IMR-90 (cell line): ENCODE measurements around the gene SNRK. TPM values are rescaled to one million over a fixed set of nuclear protein-coding genes. Genes with fewer than 3 reads are reported as not detected.

ENCODE experiments used
- ATAC-seq: fragments of 200-7000 bp; cut with Tn5 transposase; 2 replicates; pipeline ENCODE4 v1.9.1; 2020; ENCODE audit warnings: low read depth, mild to moderate bottlenecking, moderate library complexity
- BruUV-seq: library from RNA; stranded (reverse); fragments of 400-500 nt; replicated peaks from 2 replicates; lab custom pipeline; 2021; lab: Mats Ljungman, UMichigan
- CTCF ChIA-PET: fragments of 300-600 bp; formaldehyde crosslinking; extraction: SDS; loops from one replicate; lab custom pipeline; 2021; ENCODE audit warnings: antibody characterized with exemption; lab: Yijun Ruan, JAX
- POLR2A ChIA-PET: fragments of 300-600 bp; sonication (Branson Sonifier 250); formaldehyde crosslinking; loops from one replicate; lab custom pipeline; 2022; ENCODE audit warnings: antibody characterized with exemption; ENCODE audit not compliant: unreplicated experiment; lab: Charles Lee
- DNase-seq: peaks from one replicate; pipeline ENCODE4 v3.0.0; 2013
- H2AFZ ChIP-seq: replicated peaks from 2 replicates; pipeline ENCODE3; 2013; ENCODE audit warnings: low read length, mild to moderate bottlenecking; ENCODE audit not compliant: poor library complexity
- H2AK5ac ChIP-seq: 2 replicates; pipeline ENCODE4 v1.6.1; 2013; ENCODE audit warnings: low read depth, low read length, inconsistent platforms
- H2AK9ac ChIP-seq: replicated peaks from 2 replicates; pipeline ENCODE3; 2013; ENCODE audit warnings: mild to moderate bottlenecking, low read depth, low read length, moderate library complexity; ENCODE audit not compliant: poor library complexity
- H2BK120ac ChIP-seq: 2 replicates; pipeline ENCODE4 v1.6.1; 2013; ENCODE audit warnings: low read depth, low read length, inconsistent platforms
- H2BK15ac ChIP-seq: 3 replicates; pipeline ENCODE4 v1.6.1; 2013; ENCODE audit warnings: low read depth, low read length, inconsistent platforms
- H2BK20ac ChIP-seq: 2 replicates; pipeline ENCODE4 v1.6.1; 2013; ENCODE audit warnings: low read depth, mild to moderate bottlenecking, inconsistent platforms, low read length, moderate library complexity
- H2BK5ac ChIP-seq: 2 replicates; pipeline ENCODE4 v1.6.1; 2013; ENCODE audit warnings: mild to moderate bottlenecking, low read depth, low read length, inconsistent platforms; ENCODE audit not compliant: poor library complexity, severe bottlenecking
- H3K14ac ChIP-seq: replicated peaks from 2 replicates; pipeline ENCODE4 v1.6.1; 2013; ENCODE audit warnings: low read depth, low read length, inconsistent platforms
- H3K18ac ChIP-seq: 2 replicates; pipeline ENCODE4 v1.6.1; 2013; ENCODE audit warnings: low read depth, low read length, control low read depth
- H3K23ac ChIP-seq: 2 replicates; pipeline ENCODE4 v1.6.1; 2013; ENCODE audit warnings: low read depth, low read length, inconsistent platforms
- H3K27ac ChIP-seq: 2 replicates; pipeline ENCODE4 v1.5.1; 2013; ENCODE audit warnings: mild to moderate bottlenecking, control low read depth, low read length; ENCODE audit not compliant: insufficient read depth
- H3K27me3 ChIP-seq: 2 replicates; pipeline ENCODE4 v1.6.1; 2013; ENCODE audit warnings: low read length; ENCODE audit not compliant: control insufficient read depth, insufficient read depth
- H3K36me3 ChIP-seq: 2 replicates; pipeline ENCODE4 v1.6.1; 2013; ENCODE audit warnings: low read length, mixed read lengths; ENCODE audit not compliant: control insufficient read depth, insufficient read depth
- H3K4ac ChIP-seq: 2 replicates; pipeline ENCODE4 v1.6.1; 2013; ENCODE audit warnings: low read depth, low read length, inconsistent platforms
- H3K4me1 ChIP-seq: 2 replicates; pipeline ENCODE4 v1.6.1; 2013; ENCODE audit warnings: low read length, mixed read lengths; ENCODE audit not compliant: control insufficient read depth, insufficient read depth
- H3K4me2 ChIP-seq: 2 replicates; pipeline ENCODE4 v1.6.1; 2013; ENCODE audit warnings: low read depth, mild to moderate bottlenecking, control low read depth, low read length, moderate library complexity
- H3K4me3 ChIP-seq: 2 replicates; pipeline ENCODE4 v1.5.1; 2013; ENCODE audit warnings: low read depth, mild to moderate bottlenecking, control low read depth, low read length, moderate library complexity; ENCODE audit not compliant: insufficient read depth
- H3K56ac ChIP-seq: 2 replicates; pipeline ENCODE4 v1.6.1; 2013; ENCODE audit warnings: low read length, inconsistent platforms; ENCODE audit not compliant: insufficient read depth; ENCODE audit errors: extremely low read depth
- H3K79me1 ChIP-seq, 2 experiments: 2 replicates each; pipeline ENCODE4 v1.6.1; 2013; ENCODE audit warnings: low read length in 2 of 2, inconsistent platforms in 1 of 2, low read depth in 1 of 2
- H3K9ac ChIP-seq: 2 replicates; pipeline ENCODE4 v1.6.1; 2013; ENCODE audit warnings: low read depth, low read length, control low read depth
- H3K9me1 ChIP-seq: 2 replicates; pipeline ENCODE4 v1.6.1; 2013; ENCODE audit warnings: low read length, inconsistent platforms; ENCODE audit not compliant: insufficient read depth
- H3K9me3 ChIP-seq: 2 replicates; pipeline ENCODE4 v1.6.1; 2013; ENCODE audit warnings: low read length; ENCODE audit not compliant: control insufficient read depth, insufficient read depth
- H4K20me1 ChIP-seq: 2 replicates; pipeline ENCODE4 v1.6.1; 2013; ENCODE audit warnings: low read length, inconsistent platforms; ENCODE audit not compliant: insufficient read depth
- H4K5ac ChIP-seq: 2 replicates; pipeline ENCODE4 v1.6.1; 2013; ENCODE audit warnings: mild to moderate bottlenecking, low read depth, low read length, control low read depth
- H4K8ac ChIP-seq, 2 experiments: 2 replicates each; pipeline ENCODE4 v1.6.1; 2013; ENCODE audit warnings: low read depth in 2 of 2, low read length in 2 of 2, control low read depth in 1 of 2, inconsistent platforms in 1 of 2
- H4K91ac ChIP-seq: 2 replicates; pipeline ENCODE4 v1.6.1; 2013; ENCODE audit warnings: low read depth, low read length, inconsistent platforms; ENCODE audit not compliant: insufficient read depth
- BHLHE40 ChIP-seq: fragments of 150-350 bp; IDR thresholded peaks from 2 replicates; pipeline ENCODE4 v1.6.1; 2016; ENCODE audit warnings: mild to moderate bottlenecking, low read depth, low read length
- CEBPB ChIP-seq: IDR thresholded peaks from 2 replicates; pipeline ENCODE4 v1.6.1; 2012; ENCODE audit warnings: low read depth, low read length, improper control_type of control experiment
- CTCF ChIP-seq: conservative IDR thresholded peaks from 2 replicates; pipeline ENCODE4 v1.5.1; 2012; ENCODE audit warnings: mild to moderate bottlenecking, low read depth, low read length, improper control_type of control experiment
- ELK1 ChIP-seq: fragments of 150-350 bp; IDR thresholded peaks from 2 replicates; pipeline ENCODE4 v1.6.1; 2016; ENCODE audit warnings: low read depth, mild to moderate bottlenecking, low read length, moderate library complexity, borderline replicate concordance
- MXI1 ChIP-seq: IDR thresholded peaks from 2 replicates; pipeline ENCODE4 v1.6.1; 2012; ENCODE audit warnings: low read depth, mild to moderate bottlenecking, low read length, moderate library complexity, borderline replicate concordance
- NFE2L2 ChIP-seq: fragments of 150-350 bp; IDR thresholded peaks from 2 replicates; pipeline ENCODE4 v1.6.1; 2016; ENCODE audit warnings: low read depth, mild to moderate bottlenecking, low read length
- POLR2A ChIP-seq: IDR thresholded peaks from 2 replicates; pipeline ENCODE4 v1.6.1; 2012; ENCODE audit warnings: mild to moderate bottlenecking, low read depth, low read length
- RCOR1 ChIP-seq: IDR thresholded peaks from 2 replicates; pipeline ENCODE4 v1.6.1; 2012; ENCODE audit warnings: mild to moderate bottlenecking, low read length, improper control_type of control experiment; ENCODE audit not compliant: insufficient replicate concordance
- USF2 ChIP-seq: fragments of 150-350 bp; IDR thresholded peaks from 2 replicates; pipeline ENCODE4 v1.6.1; 2017; ENCODE audit warnings: mild to moderate bottlenecking, antibody characterized with exemption, low read length, low read depth
- WGBS, 2 experiments: methylation state at CpG; one replicate each; pipeline versions ENCODE4 v1.1.5 to v1.1.7; 2013; ENCODE audit warnings: missing lambda C conversion rate in 2 of 2; ENCODE audit not compliant: insufficient read length in 1 of 2; ENCODE audit errors: extremely low coverage in 2 of 2; 5-methylcytosine and 5-hydroxymethylcytosine counted together
- dilution Hi-C: fragments of 300-500 bp; cut with HindIII; formaldehyde crosslinking; loops from one replicate; pipeline ENCODE4 v1.14.3; 2018; ENCODE audit warnings: low sequenced_read_pairs; ENCODE audit not compliant: unreplicated experiment
- in situ Hi-C: fragments of 300-500 bp; cut with MboI; formaldehyde crosslinking; loops from 3 replicates; pipeline ENCODE4 v1.14.3; 2019; ENCODE audit warnings: low sequenced_read_pairs, inconsistent platforms, mixed read lengths
- intact Hi-C: fragments of 100-400 bp; cut with micrococcal nuclease; formaldehyde crosslinking; loops from 2 replicates; pipeline ENCODE4 v1.10.0; 2022
- polyA plus RNA-seq, 3 experiments: library from polyadenylated mRNA; depleted of rRNA; stranded (reverse); fragments of >200 nt; gene quantifications; 2 replicates each; pipeline ENCODE4 v1.2.3, GENCODE V29; 2012; ENCODE audit warnings: low replicate concordance in 1 of 3
- total RNA-seq: library from RNA; depleted of rRNA; stranded (reverse); fragments of >200 nt; gene quantifications from 2 replicates; pipeline ENCODE4 v1.2.3, GENCODE V29; 2012

SNRK gene
- total and polyA plus RNA-seq, 2 of the 4 experiments (the other 2 are of a cell fraction) = 4.7 to 23.1 TPM

GRCh38 chr3:43394041-43394554, 107.8 kb downstream of the SNRK start:
- Histone ChIP-seq H2BK15ac (no peak overlapping the region), H2BK120ac (no peak overlapping the region), H4K8ac (no peak overlapping the region), H3K9ac (no peak overlapping the region), H4K5ac (no peak overlapping the region), H2AK5ac (no peak overlapping the region), H3K14ac (no peak overlapping the region), H3K23ac (no peak overlapping the region), H4K20me1 (no peaks in the 10 kb centered on the region), H3K4me3 (no peak overlapping the region), H3K56ac (no peak overlapping the region), H3K4me2 (no peak overlapping the region), H2AK9ac (no peak overlapping the region), H2BK5ac (no peak overlapping the region), H3K18ac (no peak overlapping the region), H4K91ac (no peak overlapping the region), H3K27ac (no peak overlapping the region), H2AFZ (no peak overlapping the region), H2BK20ac (no peak overlapping the region), H3K27me3 (no peaks in the 10 kb centered on the region), H3K9me1 (peaks cover 9% of the 10 kb centered on the region), H3K9me3 (no peaks in the 10 kb centered on the region), H3K4ac (no peak overlapping the region), H3K36me3 (0 out of 2 replicates have a peak, but pooled peaks cover 2% of the 10 kb centered on the region), H3K79me1 (peaks cover 0 to 10% of the 10 kb centered on the region in 2 experiments; a peak in 1 of 4 replicates), H3K4me1 (peaks cover 9% of the 10 kb centered on the region)
- DNase-seq (peak; percentile 44), ATAC-seq (no peak)
- 13% methylated on average over 1 of the region's 2 CpGs; no CpG with 5 or more reads in 1 of the 2 experiments for WGBS, 2 experiments
- dilution Hi-C loops (no loop called here), in situ Hi-C loops (no loop called here), intact Hi-C loops (no loop called here)
- TF ChIP-seq NFE2L2 (no peak), MXI1 (no peak), RCOR1 (no peak), USF2 (no peak), CTCF (no peak), CEBPB (no peak), ELK1 (no peak), POLR2A (no peak), BHLHE40 (no peak)
- POLR2A ChIA-PET = no interaction called here
- CTCF ChIA-PET = no interaction called here
- no TSS peak for BruUV-seq
